Measurements from ENCODE around the gene FHAD1.
A peak's percentile ranks its signal among the peaks of the same experiment; 100 is the strongest.

FHAD1 gene

DNA sequence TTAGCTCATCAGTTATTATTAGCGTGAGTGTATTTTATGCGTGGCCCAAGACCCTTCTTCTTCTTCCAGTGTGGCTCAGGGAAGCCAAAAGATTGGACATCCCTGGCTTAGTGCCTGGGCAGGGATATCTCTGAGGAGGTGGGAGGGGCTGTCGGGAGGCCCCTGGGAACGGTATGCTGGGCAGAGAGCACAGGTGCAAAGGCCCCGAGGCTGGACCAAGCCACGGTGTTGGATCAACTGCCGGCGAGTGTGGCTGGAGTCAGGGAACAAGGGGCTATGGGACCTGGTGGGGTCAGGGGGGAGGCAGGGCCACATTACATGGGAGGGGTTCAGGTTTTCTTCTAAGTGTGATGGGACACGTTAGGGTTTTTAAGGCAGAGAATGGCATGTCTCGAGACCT is 62.7 kb downstream of the FHAD1 start:
- no peak for DNase-seq

DNA sequence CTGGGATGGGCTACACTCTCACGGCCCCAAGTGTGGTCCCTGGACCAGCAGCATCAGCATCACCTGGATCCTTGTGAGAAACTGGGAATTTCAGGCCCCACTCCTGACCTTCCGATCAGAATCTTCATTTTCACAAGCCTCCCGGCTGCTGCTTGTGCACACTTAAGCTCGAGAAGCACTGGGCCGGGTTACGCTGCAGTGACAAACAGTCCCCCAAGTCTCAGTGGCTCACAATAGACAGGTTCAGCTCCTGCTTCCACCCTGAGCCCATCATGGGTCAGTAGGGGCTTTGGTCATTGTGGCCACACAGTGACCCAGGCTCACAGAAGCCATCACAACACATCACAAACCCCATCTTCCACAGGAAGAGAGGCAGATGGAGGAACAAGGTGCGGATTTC is 63.5 kb downstream of the FHAD1 start:
- no peak for DNase-seq

DNA sequence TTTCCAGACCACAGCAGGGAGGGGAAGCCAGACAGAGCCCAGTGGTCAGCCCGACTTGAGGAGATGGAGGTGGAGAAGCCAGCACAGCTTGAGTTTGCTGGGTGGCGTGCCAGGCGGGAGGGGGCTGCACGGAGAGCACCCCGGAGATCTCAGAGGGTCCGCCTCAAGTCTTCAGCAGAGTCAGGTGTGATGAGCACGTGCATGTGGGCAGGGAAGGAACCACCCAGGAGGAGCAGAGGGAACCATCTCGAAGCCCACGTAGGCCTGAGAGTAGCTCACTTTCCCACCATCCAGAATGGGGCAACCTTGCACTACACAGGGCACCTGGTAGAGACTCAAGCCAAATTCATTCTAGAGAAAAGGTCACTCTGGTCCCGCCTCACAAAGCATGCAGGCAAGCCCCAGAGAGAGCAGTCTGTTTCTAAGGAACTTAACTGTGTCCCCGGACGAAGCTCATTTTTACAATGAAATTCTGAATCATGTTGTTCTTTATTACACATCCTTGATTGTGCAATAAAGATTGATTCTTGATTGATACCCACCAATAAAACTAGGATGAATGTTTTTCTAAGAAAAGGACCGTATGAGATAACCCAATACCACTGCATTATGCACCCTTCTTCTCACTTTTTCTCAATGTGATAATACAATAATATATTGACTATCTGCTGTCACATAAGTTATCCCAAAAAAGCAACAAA is 64.2 kb downstream of the FHAD1 start:
- DNase-seq: no peak

DNA sequence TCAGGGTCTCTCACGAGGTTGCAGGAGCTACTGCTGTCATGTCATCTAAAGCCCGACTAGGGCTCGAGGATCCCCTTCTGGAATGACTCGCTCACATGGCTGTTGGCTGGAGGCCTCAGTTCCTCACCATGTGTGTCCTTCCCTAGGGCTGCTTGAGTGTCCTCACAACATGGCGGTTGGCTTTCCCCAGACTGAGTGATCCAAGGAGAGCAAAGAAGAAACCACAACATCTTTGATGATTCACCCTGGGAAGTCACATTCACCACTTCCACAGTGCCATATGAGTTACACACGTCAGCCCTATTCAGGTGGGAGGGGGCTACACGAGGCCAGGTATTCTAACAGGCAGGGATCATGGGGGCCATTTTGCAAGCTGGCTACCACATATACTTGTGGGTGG is 64.9 kb downstream of the FHAD1 start:
- DNase-seq: no peak

DNA sequence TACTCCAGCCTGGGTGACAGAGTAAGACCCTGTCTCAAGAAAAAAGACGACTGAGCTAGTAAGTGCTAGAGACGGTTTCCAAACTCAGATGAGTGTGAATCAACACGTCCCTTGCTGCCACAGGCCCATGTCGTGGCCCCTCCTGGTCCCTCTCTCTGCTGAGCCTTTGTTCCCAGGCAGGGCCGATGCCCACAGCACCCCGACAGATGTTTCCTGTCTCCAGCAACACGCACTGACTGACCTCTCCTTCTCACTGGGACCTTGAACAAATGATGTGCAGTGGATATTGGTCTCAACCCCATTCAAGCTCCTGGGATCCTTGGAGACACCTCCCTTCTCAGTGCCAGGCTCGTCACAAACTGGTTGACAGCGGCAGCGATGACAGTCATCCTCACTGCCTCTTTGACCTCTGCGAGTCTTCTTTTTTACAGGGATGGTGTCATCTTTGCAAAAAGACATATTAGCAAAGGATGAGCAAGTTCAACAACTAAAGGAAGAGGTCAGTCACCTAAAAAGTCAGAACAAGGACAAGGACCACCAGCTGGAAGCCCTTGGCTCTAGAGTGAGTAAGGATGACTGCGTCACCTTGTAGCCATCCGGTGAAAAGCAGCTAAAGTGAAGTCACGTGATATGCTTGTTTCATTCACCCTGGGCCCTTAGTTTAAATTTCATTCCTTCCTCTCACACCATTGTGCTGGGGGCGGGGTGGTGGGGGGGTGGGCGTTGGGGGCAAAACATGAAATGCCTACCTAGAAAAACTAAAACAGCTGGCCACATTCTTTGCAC is 65.8 kb downstream of the FHAD1 start:
- no peak for DNase-seq

DNA sequence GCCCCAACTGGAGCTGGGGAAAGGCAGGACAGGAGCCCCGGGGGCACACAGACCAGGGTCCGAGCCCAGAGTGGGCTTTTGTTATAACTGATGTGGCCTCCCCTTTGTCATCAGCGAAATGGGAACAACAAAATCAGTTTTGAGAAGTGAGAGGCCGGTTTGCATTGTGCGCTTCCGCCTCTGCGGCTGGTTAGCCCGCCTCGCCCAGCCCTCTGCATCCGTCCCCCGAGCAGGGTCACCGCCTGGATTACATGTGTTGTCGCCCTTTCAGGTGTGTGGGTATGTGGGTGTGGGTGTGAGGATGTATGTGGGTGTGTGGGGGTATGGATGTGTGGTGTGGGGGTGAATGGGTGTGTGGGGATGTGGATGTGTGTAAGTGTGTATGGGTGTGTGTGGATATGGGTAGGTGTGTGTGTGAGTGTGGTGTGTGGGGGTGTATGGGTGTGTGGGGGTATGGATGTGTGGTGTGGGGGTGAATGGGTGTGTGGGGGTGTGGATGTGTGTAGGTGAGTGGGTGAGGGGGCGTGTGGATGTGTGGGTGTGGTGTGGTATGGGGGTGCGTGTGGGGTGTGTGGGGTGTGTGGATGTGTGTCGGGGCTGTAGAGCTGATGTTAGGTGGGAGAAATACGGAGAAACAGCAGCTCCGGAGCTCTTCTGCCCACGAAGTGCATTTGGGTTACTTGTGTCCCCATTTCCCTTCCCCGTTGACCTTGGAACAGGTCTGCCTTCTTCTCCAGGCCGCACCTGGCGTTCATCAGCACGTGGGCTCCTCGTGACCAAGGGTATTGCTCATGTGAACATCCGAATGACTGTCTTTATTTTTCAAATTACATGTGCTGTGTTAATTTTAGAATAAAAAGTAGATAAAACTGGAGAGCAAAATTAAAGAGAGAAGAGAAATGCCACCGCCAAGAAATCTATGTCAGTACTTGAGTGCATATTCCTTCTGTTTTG is 67.6 kb downstream of the FHAD1 start:
- DNase-seq: no peak

DNA sequence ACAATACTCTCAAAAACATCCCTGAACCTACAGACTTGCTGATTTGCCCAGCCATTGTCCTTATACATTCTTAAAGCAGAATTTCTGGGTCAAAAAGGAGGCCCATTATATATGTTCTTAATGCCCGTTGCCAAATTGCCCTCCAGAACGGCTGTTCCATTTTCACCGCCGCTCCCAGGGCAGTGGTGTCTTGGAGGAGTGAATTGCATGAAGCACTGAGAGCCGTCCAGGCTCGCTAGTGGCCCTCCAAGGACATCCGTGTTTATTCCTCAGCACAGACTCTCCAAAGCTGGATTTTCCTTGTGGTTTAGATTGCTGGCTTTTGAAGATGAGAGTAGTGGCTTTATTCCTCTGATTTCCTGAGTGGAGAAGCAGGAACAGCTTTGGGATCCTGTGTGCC is 68.8 kb downstream of the FHAD1 start:
- DNase-seq: no peak

DNA sequence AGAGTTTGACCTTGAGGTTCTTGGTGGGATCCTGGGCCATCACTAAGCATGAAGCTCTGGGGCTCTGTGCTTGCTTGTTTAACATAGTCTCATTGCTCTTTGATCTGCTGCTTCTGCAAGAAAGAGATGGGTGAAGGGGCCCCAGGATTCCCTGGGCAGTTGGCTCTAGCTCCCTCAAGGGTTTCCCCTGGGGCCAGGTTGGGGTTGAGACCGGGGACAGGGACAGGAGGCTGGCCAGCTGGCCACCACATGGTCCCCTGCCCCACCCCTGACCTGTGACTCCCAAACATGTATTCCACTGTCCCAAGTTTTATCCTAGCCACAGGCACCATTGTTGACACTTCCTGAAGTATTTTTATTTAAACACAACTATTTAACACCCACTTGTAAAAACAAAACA is 69.5 kb downstream of the FHAD1 start:
- no peak for DNase-seq

DNA sequence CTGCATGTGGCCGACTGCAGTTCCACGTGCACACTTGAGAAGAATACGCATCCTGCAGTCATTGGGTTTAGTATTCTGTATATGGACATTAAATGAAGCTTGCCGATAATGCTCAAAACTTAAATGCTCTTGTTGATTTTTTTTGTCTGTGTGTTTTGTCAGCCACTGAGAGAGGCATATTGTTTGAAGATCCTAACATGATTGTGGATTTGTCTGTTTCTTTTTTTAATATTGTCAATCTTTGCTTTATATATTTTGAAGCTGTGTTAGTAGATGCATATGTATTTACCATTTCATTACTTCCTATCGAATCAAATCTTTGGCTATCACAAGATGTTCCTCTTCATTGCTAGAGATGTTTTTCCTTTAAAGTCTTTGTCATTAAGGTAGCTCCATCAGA is 73.2 kb downstream of the FHAD1 start:
- no peak for DNase-seq

DNA sequence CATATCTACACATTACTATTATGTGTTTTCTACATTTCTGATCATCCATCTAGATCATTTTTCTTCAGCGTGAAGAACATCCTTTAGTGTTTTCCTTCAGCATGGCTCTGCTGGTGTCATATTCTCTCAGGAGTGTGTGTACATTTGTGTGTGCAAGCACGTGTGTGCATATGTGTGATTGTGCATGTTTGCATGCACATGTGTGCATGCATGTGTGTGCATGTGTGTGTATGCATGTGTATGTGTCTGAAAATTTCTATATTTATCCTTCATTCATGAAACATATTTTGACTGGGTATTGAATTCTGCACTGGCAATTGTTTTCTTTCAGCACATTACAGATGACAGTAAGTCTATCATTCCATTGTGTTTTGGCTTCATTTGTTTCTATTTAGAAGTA is 74.6 kb downstream of the FHAD1 start:
- DNase-seq: no peak

DNA sequence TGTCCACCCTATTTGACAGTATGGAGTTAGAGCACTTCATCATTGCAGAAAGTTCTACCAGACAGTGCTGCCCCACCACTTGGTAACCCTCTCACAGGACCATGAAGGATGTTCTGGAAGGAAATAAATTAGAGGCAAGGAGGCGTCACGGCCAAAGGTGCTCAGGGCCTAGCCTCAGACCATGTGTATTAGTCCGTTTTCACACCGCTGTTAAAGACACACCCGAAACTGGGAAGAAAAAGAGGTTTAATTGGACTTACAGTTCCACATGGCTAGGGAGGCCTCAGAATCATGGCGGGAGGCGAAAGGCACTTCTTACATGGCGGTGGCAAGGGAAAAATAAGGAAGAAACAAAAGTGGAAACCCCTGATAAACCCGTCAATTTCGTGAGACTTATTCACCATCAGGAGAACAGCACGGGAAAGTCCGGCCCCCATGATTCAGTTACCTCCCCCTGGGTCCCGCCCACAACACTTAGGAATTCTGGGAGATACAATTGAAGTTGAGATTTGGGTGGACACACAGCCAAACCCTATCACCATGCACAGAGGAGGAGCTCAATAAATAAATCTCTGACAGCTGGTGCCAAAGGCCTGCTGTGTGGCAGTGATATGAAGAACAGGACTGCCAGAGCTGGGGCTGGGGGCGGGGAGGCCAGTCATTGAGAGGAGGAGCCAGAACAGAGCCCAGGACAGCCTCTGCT is 75.8 kb downstream of the FHAD1 start:
- no peak for DNase-seq

DNA sequence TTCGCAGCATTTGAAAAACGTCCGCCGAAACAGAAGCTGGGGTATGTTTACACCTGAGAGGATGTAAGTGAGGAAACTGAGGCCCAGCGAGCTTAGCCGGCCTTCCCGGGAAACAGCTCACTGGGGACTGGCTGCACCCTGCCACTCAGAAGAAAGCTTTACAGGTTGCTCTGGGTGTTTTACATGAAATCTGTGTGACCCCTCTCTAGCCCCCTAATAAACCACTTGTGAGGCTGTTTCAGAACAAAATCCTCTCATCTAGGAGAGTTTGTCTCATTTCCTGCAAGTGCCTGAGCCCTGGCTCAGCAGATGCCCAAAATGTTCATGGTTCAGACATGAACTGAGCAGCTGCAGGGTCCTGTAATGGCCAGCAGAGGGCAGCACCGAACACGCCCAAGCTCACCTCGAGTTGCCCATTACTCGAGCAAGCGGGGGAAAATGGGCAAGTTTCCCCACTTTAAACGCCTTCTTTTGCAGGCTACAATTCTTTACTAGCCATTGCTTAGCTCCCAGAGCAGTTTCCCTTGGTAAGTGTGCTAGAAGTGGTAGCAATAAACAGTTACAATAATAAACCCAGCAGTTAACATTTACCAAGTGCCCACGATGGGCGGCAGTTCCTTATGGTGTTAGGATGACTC is 76.4 kb downstream of the FHAD1 start:
- peak; percentile 77 for DNase-seq

DNA sequence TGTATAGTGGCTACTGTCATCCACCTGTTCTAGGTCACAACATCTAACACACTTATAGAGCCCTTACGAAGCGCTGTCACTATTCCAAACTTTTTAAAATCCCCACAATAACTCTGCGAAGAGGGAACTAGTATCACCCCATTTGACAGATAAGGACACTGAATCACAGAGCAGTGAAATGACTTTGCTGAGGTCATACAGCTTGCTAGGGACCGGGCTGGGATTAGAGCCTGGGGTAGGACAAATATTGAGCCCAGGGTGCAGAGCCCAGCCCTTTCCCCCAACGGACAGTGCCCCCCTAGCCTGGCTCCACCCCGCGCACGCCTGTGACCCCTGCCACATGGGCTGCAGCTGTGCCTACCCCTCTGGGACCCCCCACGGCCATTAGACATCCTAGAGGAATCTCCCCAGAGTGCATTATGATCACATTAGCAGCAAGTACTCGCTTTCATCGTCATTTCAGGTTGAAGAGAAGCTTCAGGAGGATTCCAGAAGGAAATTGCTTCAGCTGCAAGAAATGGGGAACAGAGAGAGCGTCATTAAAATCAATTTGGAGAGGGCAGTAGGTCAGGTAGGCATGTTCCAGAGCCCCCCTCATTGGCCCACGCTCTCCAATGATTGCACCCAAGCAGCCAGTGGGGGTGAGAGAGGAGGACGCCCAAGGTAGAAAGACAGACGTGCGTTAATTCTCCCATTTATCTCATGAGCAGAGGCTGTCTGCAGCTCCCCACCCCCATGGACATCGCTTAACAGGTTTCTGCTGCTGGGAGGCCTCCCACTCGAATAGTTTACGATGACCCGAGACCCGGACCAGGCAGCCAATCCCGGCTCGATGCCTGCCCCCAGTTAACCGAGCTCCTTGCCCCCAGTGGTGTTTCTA is 77.2 kb downstream of the FHAD1 start:
- DNase-seq: no peak

DNA sequence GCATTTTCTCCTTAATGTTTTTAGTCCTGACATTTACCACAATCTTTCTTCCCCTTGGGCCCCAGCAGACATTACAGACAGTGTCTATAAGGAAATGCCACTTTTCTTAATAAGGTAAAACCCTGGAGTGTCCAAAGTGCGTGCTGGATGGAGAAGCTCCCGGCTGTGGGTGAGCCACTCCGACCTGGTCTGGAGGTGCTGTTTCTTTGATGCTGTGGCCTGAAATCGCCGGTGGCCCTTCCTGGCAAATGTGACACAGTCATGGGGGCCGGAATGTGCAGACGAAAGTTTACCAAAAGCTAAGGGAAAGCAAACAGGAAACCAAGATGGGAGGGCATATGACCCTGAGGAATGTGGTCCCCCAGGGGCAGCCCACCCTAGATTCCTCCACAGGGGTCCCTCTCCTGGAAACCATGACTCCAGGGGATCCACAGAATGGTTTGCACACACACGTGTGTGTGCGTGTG is 77.9 kb downstream of the FHAD1 start:
- no peak for DNase-seq

DNA sequence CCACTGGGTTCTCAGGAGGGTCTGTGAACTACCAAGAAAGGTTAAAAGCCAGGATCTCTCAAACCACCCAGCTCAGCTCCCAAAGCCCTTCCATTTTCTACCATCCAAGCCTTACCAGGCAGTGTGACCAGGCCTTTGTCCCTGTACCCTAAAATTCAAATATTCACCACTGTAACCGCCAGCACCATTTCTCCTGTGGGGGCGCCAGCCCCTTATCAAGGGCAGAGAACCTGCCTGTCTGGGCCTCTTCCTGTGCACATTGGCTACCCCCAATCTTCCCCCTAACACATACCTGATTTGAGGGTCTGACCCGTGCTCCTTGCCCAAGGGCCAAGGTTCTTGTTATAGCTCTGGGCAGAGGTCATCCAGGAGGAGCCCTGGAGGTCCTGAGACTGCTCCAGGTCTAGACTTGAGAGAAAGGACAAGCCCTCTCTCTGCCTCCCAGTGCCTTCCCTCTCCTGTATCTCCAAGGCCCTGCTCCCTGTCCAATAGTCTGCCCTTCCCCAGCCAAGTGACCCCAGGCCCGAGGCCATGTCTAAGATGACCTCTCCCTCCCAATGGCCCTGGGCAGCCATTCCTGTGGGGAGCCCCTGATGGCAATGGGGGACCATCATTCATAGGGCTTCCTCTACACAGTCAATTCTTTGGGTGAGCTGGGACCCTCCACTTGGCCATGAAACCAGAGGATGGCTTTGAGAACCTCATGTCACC is 78.5 kb downstream of the FHAD1 start:
- no peak for DNase-seq

DNA sequence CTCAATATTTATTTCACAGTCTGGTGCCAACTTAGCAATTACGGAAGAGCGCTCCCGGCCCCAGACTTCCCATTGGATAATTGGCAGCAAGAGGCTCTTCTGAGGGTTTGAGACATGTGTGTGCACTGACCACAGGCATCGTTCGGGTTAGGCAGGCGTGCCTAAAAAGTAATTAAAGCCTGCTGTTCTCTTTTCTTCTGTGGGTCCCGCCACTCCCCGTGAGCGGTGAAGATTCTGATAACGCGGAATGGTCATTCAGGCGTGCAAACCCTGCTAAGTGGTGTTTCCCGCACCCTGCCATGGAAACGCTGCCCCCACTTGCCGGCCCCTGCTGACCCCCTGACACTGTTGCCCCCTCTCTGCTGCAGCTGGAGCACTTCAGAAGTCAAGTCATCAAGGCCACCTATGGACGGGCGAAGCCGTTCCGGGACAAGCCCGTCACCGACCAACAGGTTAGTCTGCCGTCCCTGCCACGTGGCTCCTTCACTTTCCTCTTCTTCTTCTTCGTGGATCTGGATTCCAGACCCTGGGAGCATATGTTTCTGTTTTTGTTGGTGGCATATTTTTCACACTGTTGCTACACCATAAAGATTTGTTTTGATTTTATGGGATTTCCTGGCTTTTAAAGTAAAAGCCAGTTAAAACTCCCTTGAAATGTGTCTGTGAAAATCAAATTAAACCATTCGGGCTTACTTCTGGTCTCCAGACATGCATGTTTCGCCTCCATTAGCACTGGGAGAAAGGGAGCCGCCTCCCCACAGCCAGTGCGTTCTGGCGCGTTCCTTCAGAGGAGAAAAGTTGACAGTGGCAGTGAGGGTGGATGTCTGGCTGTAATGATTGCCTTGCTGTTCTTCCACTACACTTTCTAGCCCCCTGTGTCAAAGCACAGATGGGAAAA is 79.9 kb downstream of the FHAD1 start:
- no peak for DNase-seq

DNA sequence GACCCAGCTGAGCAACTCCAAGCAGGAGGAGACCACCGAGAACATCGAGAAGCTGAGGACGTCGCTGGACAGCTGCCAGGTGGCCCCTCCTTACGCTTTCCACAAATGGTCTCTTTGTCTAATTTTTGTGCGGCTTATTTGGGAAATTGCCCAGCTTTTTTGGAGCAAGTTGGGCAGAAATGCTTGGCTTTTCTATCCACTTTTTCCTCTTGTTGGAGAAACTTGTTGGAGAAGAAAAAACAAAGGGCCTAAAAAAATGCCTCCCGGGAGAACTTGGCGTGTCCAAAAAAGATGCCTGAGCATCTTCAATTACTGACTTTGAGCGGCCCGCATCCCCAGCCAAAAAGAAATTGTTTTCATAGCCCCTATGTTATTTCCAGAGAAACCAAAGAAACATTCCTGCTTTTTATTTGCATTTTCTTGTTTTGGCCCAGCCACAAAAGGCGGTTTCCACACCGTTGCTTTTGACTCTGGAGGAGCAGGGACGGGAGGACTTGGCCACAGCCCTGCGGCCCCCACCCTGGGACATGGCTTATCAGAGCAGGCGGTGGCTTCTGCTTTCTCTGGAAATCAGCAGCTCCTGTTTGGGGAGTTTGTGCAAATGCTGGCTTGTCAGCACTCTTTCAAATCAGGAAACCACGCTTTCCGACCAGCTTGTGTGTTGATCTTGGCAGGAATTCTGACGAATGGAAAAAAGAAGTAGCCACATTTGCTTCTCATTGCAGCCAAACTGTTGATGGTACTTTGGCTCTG is 81.5 kb downstream of the FHAD1 start:
- DNase-seq: no peak

DNA sequence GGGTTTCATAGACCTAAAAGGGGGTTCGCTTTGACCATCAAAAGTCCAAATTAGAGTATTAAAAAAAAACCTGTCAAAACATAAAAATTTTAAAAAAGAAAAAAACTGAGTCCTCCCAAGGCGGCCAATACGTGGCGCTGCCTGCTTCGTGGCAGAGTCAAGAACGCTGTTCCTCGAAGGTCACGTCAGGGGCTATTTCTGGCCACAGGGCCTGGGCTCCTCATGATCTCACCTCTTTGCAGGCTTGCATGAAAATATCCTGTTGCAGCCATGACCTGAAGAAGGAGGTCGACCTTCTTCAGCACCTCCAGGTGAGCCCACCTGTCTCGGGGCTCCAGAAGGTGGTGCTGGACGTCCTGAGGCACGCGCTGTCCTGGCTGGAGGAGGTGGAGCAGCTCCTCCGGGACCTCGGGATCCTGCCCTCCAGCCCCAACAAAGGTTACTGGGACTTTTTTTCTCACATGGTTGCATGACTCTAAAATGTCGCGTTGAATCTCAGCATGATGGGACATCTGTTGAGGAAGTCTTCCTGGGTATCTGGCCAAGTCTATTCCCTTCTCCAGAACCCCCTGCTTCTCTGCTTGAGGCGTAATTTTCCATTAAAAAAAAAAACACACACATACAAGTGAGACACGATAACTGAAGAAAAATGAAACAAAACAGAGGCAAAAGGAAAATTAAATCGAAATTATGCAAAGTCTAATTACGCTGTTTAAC is 82.2 kb downstream of the FHAD1 start:
- DNase-seq: no peak

All from CD4-positive, alpha-beta T cell treated with Interleukin-17A for 1 hour (primary cell).